Measurements from ENCODE around the gene MTHFSD. TPM values are rescaled to one million over a fixed set of nuclear protein-coding genes. Genes with fewer than 3 reads are reported as not detected.
A peak's percentile ranks its signal among the peaks of the same experiment; 100 is the strongest.

The MTHFSD gene
- total RNA-seq, 2 donors from 2014 or later: 21.2 to 22.4 TPM

DNA sequence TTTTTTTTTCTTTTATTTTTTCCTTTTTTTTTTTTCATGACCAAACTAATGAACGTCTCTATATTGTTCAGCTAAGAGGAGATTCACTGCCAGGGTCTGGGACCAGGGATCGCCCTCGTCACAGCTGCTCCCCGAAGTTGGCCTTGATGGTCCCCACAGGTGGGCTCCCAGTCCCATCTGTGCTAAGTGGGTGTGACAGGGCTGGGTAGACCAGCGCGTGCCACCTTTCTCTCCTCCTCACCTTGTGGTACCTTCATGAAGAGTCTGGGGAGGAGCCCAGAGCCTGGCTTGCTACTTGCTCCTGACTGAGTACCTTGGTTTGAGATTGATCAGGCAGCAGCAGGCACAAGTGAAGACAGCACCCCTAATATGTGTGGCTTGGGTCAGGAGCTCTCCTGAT, 51.2 kb downstream of the MTHFSD start:
- Mint-ChIP-seq H3K36me3 (ENCODE audit: insufficient read depth in 2 of 2) (no peaks in the 10 kb centered on the region), H3K27me3 (ENCODE audit: low read depth) (peaks cover 89% of the 10 kb centered on the region), H3K4me3 (no peak overlapping the region), H3K4me1 (ENCODE audit: low read depth) (peaks cover 23% of the 10 kb centered on the region), H3K27ac (no peak overlapping the region), H3K9me3 (no peaks in the 10 kb centered on the region)
- ATAC-seq (replicated peaks in 1 of 2) (no peak), DNase-seq (no peak)

DNA sequence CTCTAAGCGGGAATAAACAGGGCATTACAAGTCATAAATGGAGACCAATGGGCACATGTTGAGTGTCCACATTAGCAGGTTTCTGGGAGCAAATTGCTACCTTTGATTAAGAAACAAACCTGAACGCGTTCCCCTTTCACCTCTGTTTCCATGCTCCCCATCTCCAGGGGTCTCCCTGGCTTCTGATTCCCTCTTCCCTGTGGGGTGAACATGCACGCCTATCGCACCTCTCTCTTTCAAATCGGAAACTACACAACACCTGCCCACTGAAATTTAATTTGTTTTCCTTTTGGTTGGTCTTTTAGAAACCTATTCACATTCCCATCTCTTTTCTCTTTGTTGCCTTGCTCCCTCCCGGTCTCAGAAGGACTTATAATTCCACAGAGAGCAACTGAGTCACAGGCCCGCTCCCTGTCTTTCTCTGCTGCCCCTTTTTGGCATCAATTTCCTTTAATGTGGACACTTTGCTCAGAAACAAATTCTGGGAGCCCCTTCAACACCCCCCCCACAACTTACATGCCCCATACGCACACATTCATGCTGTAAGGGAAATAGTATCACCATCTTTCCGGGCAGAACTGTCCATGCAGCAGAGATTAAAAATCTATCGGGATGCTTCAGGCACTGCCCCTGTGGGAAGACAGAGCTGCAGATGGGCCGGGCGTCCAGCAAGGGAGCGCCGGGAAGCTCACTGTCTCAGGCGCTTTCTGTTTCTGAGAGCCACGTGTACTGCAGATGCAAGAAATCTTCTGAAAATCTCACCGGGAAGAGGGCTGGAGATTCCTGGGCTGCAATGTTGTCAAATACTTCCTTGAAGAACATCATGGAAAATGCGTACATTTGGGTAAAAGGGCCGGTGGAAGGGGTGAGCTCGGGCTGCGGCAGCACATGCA, 51.9 kb downstream of the MTHFSD start:
- Mint-ChIP-seq H3K4me1 (ENCODE audit: low read depth) (peaks cover 23% of the 10 kb centered on the region), H3K4me3 (no peak overlapping the region), H3K9me3 (no peaks in the 10 kb centered on the region), H3K36me3 (ENCODE audit: insufficient read depth in 2 of 2) (peaks cover 0 to under 1% of the 10 kb centered on the region in 2 donors), H3K27ac (no peak overlapping the region), H3K27me3 (ENCODE audit: low read depth) (peaks cover 93% of the 10 kb centered on the region)
- DNase-seq (no peak), ATAC-seq (replicated peaks in 1 of 2) (no peak)

DNA sequence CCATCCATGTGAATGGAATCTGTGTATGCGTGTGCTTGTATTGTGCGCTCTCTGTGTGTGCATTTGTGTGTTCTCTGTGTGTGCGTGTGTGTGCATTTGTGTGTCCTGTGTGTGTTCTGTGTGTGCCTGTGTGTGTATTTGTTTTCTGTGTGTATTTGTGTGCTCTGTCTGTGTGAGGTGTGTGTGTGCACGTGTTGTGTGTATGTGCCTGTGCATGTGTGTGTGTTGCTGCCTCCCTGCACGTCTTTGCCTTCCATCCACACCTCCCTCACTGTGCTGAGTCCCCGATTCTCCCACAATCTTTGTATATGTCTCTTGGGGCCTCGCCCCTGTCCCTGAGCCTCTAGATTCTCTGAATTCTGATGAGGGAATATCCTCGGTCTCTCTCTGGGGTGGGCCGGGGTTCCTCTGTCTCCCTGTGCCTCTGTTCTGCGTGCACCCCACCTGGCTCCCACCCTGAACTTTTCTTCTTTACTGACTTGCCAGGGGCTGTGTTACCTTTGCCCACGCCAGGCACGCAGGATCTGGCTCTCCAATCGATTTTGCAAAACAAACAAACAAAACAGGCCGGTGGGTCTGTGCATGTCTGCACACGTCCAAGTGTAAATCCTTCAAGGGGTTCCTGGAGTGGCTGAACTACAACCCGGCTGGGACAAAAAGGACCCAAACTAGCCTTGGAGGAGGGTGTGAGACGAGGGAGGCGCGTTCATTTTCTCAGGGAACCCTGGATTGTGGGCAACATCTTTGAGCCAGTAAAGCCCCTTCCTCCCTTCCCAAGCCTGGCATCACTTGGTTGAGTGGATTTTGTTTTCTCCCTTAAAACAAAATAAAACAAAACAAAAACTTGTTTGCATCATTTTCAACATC, 52.8 kb downstream of the MTHFSD start:
- ATAC-seq (replicated peaks in 1 of 2) (no peak), DNase-seq (no peak)
- Mint-ChIP-seq H3K4me1 (ENCODE audit: low read depth) (peaks cover 15% of the 10 kb centered on the region), H3K4me3 (no peak overlapping the region), H3K27me3 (ENCODE audit: low read depth) (peaks cover 87% of the 10 kb centered on the region), H3K9me3 (no peaks in the 10 kb centered on the region), H3K27ac (no peak overlapping the region), H3K36me3 (ENCODE audit: insufficient read depth in 2 of 2) (peaks cover 0 to 2% of the 10 kb centered on the region in 2 donors)

DNA sequence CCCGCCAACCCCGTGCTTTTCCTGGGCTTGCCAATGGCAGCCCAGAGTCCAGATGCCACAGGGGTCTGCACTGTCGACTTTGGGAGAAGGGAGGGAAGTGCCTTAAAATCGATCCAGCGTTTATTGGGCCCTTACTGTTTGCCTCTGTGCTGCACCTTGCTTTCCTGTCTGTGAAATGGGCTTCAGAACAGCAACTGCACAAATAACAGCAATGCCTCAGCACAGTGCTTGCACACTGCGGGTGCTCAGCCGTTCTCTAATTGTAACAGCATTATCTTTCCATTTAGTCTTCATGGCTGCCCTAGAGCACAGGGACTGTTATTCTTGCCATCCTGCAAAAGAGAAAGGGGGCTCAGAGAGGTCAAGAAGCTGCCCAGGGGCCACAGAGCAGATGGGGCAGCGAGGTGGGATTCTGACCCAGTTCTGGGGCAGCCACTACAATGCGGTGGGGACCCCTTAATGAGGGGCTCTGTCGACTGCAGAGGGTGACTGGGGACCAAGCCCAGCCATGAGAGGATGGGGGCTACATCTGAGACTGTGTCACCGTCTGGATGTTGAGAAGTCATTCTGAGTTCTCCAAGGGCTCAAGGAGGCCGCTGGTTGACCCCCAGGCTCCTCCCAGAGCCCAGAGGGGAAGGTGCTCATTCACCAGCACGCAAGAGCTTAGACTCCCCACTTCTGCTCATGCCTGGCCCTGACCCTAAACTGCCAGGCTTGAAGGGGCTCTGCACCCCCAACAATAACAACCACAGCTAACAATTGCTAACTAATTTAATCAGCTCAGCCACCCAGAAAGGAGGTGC, 54.1 kb downstream of the MTHFSD start:
- H3K9me3 Mint-ChIP-seq: no peaks in the 10 kb centered on the region
- ATAC-seq (replicated peaks in 1 of 2) (no peak), DNase-seq (no peak)
- peaks cover 7% of the 10 kb centered on the region for H3K4me1 Mint-ChIP-seq (ENCODE audit: low read depth)
- peaks cover 0 to 2% of the 10 kb centered on the region in 2 donors for H3K36me3 Mint-ChIP-seq (ENCODE audit: insufficient read depth in 2 of 2)
- peaks cover 85% of the 10 kb centered on the region for H3K27me3 Mint-ChIP-seq (ENCODE audit: low read depth)
- H3K4me3 Mint-ChIP-seq: no peak overlapping the region
- no peak overlapping the region for H3K27ac Mint-ChIP-seq

DNA sequence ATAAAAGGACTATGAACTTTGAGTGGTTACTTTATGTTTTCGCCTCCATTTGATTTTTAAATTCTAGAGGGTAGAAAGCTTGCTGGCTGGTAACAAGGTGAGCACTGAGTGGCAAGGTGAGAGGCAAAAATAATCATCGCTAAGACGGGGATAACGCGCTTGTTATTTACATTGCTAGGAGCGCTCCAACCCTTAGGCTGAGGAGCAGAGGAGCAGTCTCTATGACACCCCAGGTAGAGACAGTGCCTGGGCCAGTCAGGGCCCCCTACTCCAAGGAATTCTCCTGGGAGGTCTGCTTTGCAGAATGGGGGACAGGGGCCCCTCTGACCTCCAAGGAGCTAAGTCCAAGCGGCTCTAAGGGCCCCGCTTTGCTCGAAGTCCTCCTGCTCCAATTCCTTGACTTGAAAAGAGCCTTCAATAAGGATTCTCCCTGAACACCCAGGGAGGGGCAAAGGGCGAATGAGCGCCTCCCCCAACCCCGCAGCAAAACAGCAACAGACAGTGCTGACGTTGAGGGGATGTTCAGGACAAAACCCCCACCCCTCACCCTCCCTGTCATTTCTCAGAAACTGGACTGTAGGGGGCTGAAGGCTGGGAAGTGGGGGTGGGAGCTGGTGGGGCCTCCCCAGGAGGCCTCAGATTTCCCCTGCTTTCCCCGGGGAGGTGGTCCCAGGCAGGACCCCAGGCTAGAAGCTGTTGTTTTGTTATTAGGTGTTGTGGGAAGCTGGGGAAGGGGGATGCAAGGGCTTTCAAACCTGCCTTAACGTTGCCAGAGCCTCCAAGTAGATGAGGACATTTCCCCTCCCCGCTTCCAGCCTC, 54.9 kb downstream of the MTHFSD start:
- peaks cover 0 to 2% of the 10 kb centered on the region in 2 donors for H3K36me3 Mint-ChIP-seq (ENCODE audit: insufficient read depth in 2 of 2)
- H3K4me1 Mint-ChIP-seq (ENCODE audit: low read depth): peaks cover 2% of the 10 kb centered on the region
- ATAC-seq (replicated peaks in 1 of 2) (no peak), DNase-seq (no peak)
- no peak overlapping the region for H3K27ac Mint-ChIP-seq
- H3K4me3 Mint-ChIP-seq: no peak overlapping the region
- no peaks in the 10 kb centered on the region for H3K9me3 Mint-ChIP-seq
- H3K27me3 Mint-ChIP-seq (ENCODE audit: low read depth): peaks cover 87% of the 10 kb centered on the region

DNA sequence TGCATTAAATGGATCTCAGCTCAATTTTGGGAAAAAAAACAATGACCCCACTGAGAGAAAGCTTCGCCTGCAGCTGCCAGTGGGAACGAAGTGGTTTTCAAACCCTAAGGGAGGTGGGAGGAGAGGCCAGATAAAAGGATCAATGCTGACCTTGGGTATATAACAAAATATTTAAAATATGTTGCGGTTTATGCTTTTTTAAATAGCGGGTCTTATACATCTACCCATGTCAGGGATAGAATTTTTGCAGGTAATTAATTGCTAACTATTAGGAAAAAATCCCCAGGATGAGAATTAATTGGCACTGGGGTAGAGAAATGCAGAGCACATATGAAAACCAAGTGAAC, 55.6 kb downstream of the MTHFSD start:
- no peak overlapping the region for H3K4me3 Mint-ChIP-seq
- no peak for ATAC-seq (replicated peaks in 1 of 2)
- H3K4me1 Mint-ChIP-seq (ENCODE audit: low read depth): no peaks in the 10 kb centered on the region
- peaks cover 0 to 2% of the 10 kb centered on the region in 2 donors for H3K36me3 Mint-ChIP-seq (ENCODE audit: insufficient read depth in 2 of 2)
- H3K27me3 Mint-ChIP-seq (ENCODE audit: low read depth): peaks cover 86% of the 10 kb centered on the region
- no peak for DNase-seq
- no peaks in the 10 kb centered on the region for H3K9me3 Mint-ChIP-seq
- no peak overlapping the region for H3K27ac Mint-ChIP-seq

DNA sequence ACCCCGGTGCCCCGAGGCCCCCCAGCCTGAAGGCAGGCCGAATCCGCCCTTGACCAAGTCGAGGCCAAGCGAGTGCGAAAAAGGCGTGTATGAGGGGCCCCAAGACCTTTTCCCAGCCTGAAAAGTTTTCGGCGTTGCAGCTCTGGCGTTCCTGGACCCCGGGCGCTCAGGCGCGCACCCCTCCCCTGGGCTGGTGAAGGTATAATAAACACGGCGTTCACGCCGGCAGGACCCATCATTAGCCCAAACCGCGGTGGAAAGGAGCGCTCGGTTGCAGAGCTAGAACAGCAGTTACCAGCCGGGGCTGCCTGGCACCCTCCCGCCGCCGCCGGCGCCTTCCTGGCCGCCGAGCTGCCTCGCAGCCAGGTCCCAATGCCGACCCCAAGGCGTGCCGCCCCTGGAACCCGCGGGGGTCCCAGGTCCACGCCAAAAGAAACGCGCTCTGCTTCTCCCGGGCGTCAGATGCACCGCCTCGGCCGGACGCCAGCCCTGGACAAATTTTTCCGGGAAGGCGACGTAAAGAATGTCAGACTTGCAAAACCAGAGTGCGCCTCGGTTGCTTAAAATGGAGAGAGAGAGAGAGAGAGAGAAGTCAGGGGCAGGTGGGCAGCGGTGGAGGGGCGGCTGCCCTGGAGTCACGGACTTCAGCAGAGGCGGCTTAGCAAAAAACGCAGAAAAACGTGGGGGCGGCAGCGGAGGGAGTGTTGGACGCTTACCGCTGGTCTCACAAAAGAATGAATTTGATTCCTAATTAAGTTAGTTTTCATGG, 56.2 kb downstream of the MTHFSD start:
- ATAC-seq (replicated peaks in 1 of 2): no peak
- H3K9me3 Mint-ChIP-seq: no peaks in the 10 kb centered on the region
- no peaks in the 10 kb centered on the region for H3K4me1 Mint-ChIP-seq (ENCODE audit: low read depth)
- peaks cover 86% of the 10 kb centered on the region for H3K27me3 Mint-ChIP-seq (ENCODE audit: low read depth)
- no peak for DNase-seq
- H3K36me3 Mint-ChIP-seq (ENCODE audit: insufficient read depth in 2 of 2): peaks cover 0 to 2% of the 10 kb centered on the region in 2 donors
- no peak overlapping the region for H3K27ac Mint-ChIP-seq
- no peak overlapping the region for H3K4me3 Mint-ChIP-seq

DNA sequence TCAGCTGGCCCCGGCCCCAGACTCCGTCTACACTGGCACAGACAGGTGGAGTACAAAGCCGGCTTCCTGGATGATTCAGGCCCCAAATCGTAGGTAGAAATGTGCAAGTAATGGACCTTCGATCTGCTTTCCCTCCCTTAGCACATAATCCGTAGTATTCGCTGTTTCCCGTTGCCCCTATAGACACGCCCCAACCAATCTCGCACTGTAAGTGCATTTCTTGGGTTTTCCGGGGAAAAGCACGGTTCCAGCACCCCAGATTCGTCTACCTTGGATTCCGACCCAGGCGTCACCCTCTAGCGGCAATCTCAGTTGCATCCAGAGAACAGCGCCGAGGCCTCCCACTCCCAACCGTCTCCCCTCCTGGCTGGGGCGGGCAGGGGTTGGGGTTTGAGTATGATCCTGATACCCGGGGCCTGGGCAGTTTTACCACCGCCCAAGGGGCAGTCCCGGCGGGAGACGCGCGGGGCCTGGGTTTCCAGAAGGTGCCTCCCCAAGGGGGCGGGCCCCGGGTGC, 56.8 kb downstream of the MTHFSD start:
- no peaks in the 10 kb centered on the region for H3K9me3 Mint-ChIP-seq
- no peak overlapping the region for H3K4me3 Mint-ChIP-seq
- no peaks in the 10 kb centered on the region for H3K4me1 Mint-ChIP-seq (ENCODE audit: low read depth)
- H3K27me3 Mint-ChIP-seq (ENCODE audit: low read depth): peaks cover 84% of the 10 kb centered on the region
- peaks cover 0 to 2% of the 10 kb centered on the region in 2 donors for H3K36me3 Mint-ChIP-seq (ENCODE audit: insufficient read depth in 2 of 2)
- no peak overlapping the region for H3K27ac Mint-ChIP-seq
- no peak for DNase-seq
- ATAC-seq (replicated peaks in 1 of 2): no peak

DNA sequence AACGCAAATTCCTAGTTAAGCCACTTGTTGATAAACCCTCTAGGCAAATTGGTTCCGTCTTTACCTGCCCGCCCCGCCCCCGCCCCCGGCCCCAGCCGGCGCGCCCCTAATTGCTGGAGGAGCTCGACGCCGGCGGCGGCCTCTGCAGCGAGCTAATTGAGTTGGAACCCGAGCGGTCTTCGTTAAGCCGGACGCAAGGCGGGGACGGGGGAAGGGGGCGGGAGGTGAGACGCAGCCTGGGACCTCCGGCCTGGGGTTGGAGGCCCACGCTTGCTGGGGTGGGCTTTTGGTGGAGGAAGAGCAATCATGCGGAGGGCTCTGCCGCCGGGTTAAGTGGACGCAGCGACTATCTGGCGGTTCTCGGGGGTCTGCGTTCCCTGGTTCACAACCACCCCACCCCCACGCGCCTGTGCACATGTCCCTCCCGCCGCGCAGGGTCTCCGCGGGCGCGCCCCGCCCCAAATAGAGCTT, 57.4 kb downstream of the MTHFSD start:
- Mint-ChIP-seq H3K9me3 (no peaks in the 10 kb centered on the region), H3K4me1 (ENCODE audit: low read depth) (no peaks in the 10 kb centered on the region), H3K36me3 (ENCODE audit: insufficient read depth in 2 of 2) (peaks cover 0 to 2% of the 10 kb centered on the region in 2 donors), H3K4me3 (no peak overlapping the region), H3K27ac (no peak overlapping the region), H3K27me3 (ENCODE audit: low read depth) (peaks cover 82% of the 10 kb centered on the region)
- DNase-seq: no peak
- no peak for ATAC-seq (replicated peaks in 1 of 2)

DNA sequence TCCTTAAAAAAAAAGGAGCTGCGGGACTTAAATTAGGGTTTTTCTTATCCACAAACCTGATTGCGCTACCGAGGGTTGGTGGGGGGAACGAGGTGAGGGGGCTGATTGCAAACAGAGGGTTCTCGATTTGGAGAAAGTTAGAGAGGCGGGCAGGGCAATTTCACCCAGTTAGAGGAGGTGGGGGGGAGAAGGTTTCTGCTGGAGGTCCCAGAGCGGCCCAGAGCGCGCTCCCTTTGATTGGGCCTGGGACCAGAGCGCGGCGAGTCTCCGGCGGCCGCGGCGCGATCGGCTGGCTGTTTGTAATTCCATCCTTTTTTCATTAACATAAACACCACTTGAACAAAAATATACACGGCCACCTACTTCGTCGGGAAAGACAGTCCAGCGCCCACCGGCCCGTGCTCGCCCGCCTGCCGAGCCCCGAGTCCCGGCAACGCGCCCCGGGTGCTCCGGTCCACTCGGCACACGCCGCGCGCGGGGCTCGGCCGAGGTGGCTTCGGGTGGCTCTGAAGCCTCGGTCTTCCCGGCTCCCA, 58.0 kb downstream of the MTHFSD start:
- DNase-seq: no peak

DNA sequence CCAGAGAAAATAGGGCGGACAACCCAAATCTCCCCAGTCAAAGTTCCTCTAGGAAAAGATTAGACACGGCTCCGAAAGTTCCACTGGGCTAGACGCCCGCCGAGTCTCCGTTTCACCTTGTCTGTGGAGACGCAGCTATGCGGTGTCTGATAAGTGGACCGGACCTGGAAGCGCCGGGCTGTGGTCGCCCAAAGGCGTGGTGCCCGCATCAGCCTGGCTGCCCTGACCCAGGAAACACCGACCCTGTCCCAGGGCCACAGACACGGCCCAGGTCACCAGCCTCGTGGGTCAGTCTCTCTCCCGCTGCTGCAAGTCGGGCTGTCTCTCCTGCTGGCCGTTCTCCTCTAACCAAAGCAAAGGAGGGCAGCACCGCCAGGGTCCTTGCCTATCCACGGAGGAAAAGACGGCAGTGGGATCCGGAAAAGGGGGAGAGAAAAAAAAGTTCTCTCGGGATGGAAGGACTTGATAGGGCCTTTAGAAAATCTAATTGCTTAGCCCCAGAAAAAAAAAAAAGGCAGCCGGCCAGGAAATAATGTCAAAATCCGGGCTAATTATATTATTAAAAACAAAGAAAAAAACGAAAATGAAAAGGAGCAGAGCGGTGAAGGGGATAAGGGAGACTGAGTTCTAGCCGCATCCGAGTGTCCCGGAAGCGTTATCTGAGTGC, 58.6 kb downstream of the MTHFSD start:
- ATAC-seq (replicated peaks in 1 of 2) (no peak), DNase-seq (no peak)
- peak overlapping the region; percentile 77 for H3K27ac Mint-ChIP-seq
- peaks cover 80% of the 10 kb centered on the region for H3K27me3 Mint-ChIP-seq (ENCODE audit: low read depth)
- peaks cover 0 to 2% of the 10 kb centered on the region in 2 donors for H3K36me3 Mint-ChIP-seq (ENCODE audit: insufficient read depth in 2 of 2)
- no peak overlapping the region for H3K4me3 Mint-ChIP-seq
- H3K9me3 Mint-ChIP-seq: no peaks in the 10 kb centered on the region
- no peaks in the 10 kb centered on the region for H3K4me1 Mint-ChIP-seq (ENCODE audit: low read depth)

More for the DNA sequence above, 58.0 kb downstream of the MTHFSD start:
- ATAC-seq (replicated peaks in 1 of 2): no peak
- H3K9me3 Mint-ChIP-seq: no peaks in the 10 kb centered on the region
- peaks cover 82% of the 10 kb centered on the region for H3K27me3 Mint-ChIP-seq (ENCODE audit: low read depth)
- H3K4me3 Mint-ChIP-seq: no peak overlapping the region
- peak overlapping the region; percentile 77 for H3K27ac Mint-ChIP-seq
- no peaks in the 10 kb centered on the region for H3K4me1 Mint-ChIP-seq (ENCODE audit: low read depth)
- peaks cover 0 to 2% of the 10 kb centered on the region in 2 donors for H3K36me3 Mint-ChIP-seq (ENCODE audit: insufficient read depth in 2 of 2)

Data from activated T-cell treated with anti-CD3 and anti-CD28 coated beads, Interleukin-2, amount 50 U/mL, for 72 hours (primary cell).